Measurements from ENCODE around the gene RASL10B.

Gene RASL10B

GRCh38 chr17:35786941-35787432 lies 55.5 kb downstream of the RASL10B start:
- Histone ChIP-seq H3K4me1 (ENCODE audit: insufficient read depth, low read length) (no peaks in the 10 kb centered on the region), H2AFZ (ENCODE audit: low read depth, low read length) (no peak overlapping the region)

GRCh38 chr17:35788477-35789368 lies 57.3 kb downstream of the RASL10B start:
- Histone ChIP-seq H2AFZ (ENCODE audit: low read depth, low read length) (no peak overlapping the region), H3K36me3 (ENCODE audit: insufficient read depth, low read length) (no peaks in the 10 kb centered on the region), H3K9me3 (ENCODE audit: low read length) (no peaks in the 10 kb centered on the region), H3K27me3 (ENCODE audit: insufficient read depth, low read length) (peaks cover 48% of the 10 kb centered on the region), H3K4me1 (ENCODE audit: insufficient read depth, low read length) (no peaks in the 10 kb centered on the region), H3K4me3 (ENCODE audit: low read length) (no peak overlapping the region)

More at GRCh38 chr17:35786941-35787432, 55.5 kb downstream of the RASL10B start:
- H3K9me3 ChIP-seq (ENCODE audit: low read length): no peaks in the 10 kb centered on the region
- H3K4me3 ChIP-seq (ENCODE audit: low read length): no peak overlapping the region
- H3K36me3 ChIP-seq (ENCODE audit: insufficient read depth, low read length): no peaks in the 10 kb centered on the region
- peaks cover 35% of the 10 kb centered on the region for H3K27me3 ChIP-seq (ENCODE audit: insufficient read depth, low read length)

- H3K9me3 ChIP-seq (ENCODE audit: low read length): no peaks in the 10 kb centered on the region
- peaks cover 61% of the 10 kb centered on the region for H3K27me3 ChIP-seq (ENCODE audit: insufficient read depth, low read length)
Observed at GRCh38 chr17:35790841-35791240, 59.4 kb downstream of the RASL10B start.

GRCh38 chr17:35791681-35792350 lies 60.4 kb downstream of the RASL10B start:
- Histone ChIP-seq H3K27me3 (ENCODE audit: insufficient read depth, low read length) (peaks cover 71% of the 10 kb centered on the region), H3K9me3 (ENCODE audit: low read length) (no peaks in the 10 kb centered on the region), H3K4me3 (ENCODE audit: low read length) (no peak overlapping the region), H3K4me1 (ENCODE audit: insufficient read depth, low read length) (peaks cover 7% of the 10 kb centered on the region), H2AFZ (ENCODE audit: low read depth, low read length) (no peak overlapping the region), H3K36me3 (ENCODE audit: insufficient read depth, low read length) (no peaks in the 10 kb centered on the region)

More at GRCh38 chr17:35790841-35791240, 59.4 kb downstream of the RASL10B start:
- H3K4me1 ChIP-seq (ENCODE audit: insufficient read depth, low read length): peaks cover 7% of the 10 kb centered on the region
- H2AFZ ChIP-seq (ENCODE audit: low read depth, low read length): no peak overlapping the region
- H3K36me3 ChIP-seq (ENCODE audit: insufficient read depth, low read length): no peaks in the 10 kb centered on the region
- H3K4me3 ChIP-seq (ENCODE audit: low read length): no peak overlapping the region
